Measurements from ENCODE around the gene IL4.

The IL4 gene

DNA sequence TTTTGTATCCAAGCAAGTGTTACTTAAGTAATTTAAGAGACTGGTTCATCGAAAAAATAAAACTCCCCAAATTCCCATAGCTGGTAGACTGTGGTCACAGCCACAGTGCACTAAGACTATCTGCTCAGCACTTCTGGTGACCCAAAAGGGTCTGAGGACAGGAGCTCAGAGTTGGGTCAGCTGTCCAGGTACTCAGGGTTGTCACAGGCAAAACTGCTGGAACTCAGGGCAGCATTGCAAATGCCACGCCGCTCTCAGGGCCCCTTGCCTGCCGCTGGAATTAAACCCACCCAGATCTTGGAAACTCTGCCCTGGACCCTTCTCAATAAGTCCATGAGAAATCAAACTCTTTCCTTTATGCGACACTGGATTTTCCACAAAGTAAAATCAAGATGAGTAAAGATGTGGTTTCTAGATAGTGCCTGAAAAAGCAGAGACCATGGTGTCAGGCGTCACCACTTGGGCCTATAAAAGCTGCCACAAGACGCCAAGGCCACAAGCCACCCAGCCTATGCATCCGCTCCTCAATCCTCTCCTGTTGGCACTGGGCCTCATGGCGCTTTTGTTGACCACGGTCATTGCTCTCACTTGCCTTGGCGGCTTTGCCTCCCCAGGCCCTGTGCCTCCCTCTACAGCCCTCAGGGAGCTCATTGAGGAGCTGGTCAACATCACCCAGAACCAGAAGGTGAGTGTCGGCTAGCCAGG, 16.0 kb upstream of the IL4 start, which contains the start of gene IL13:
Gene IL13, plus strand, starts transcription at position 498 of the 705 bp plus-strand sequence. Its CDS starts 14 bp downstream, at position 512.
- H3K4me3 ChIP-seq (ENCODE audit: low read depth, low read length) = no peak within 1 kb of the TSS

DNA sequence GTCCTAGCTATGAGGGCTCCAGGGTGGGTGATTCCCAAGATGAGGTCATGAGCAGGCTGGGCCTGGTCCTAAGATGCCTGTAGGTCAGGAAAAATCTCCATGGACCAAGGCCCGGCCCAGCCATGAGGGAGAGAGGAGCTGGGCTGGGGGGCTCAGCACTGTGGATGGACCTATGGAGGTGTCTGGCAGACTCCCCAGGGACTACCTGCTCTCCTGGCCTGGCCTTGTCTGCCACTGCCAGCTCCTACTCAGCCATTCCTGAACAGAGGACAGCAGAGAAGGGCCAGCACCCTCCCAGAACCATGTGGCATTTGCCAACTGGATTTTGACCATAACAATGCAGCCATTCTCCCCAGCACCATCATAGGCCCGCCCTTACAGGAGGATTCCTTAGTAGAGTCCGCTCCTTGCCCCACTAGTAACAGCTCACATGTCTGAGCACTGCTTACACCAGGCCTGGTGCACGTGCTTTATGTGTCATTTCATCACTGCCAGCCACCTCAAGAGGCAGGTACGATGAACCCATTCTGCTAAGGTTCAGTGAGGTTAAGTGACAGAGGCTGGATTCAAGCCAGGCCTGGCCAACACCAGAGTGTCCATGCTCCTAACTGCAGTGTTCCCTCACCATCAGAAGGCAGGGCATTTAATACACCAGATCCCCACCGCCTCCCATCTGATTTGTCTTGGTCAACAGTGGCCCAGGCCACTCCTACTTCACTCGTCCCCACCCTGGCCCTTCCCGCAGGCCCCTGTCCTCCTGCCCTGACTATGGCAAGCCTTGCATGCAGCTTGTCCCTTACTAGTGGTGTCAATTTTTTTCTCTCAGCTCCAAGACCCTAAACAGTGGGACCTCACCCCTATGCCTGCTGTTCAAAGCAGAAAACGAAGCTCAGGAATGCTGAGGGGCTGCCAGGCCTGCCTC, 15.1 kb upstream of the IL4 start:
- H3K4me3 ChIP-seq (ENCODE audit: low read depth, low read length) = no peak overlapping the region

DNA sequence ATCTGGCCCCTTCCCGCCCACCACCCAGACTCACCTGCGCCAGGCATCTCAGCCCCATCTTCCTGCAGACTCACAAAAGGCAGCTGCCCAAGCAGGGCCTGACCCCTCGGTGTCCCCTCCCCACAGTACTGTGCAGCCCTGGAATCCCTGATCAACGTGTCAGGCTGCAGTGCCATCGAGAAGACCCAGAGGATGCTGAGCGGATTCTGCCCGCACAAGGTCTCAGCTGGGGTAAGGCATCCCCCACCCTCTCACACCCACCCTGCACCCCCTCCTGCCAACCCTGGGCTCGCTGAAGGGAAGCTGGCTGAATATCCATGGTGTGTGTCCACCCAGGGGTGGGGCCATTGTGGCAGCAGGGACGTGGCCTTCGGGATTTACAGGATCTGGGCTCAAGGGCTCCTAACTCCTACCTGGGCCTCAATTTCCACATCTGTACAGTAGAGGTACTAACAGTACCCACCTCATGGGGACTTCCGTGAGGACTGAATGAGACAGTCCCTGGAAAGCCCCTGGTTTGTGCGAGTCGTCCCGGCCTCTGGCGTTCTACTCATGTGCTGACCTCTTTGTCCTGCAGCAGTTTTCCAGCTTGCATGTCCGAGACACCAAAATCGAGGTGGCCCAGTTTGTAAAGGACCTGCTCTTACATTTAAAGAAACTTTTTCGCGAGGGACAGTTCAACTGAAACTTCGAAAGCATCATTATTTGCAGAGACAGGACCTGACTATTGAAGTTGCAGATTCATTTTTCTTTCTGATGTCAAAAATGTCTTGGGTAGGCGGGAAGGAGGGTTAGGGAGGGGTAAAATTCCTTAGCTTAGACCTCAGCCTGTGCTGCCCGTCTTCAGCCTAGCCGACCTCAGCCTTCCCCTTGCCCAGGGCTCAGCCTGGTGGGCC, 13.9 kb upstream of the IL4 start:
- H3K4me3 ChIP-seq (ENCODE audit: low read depth, low read length) = no peak overlapping the region

DNA sequence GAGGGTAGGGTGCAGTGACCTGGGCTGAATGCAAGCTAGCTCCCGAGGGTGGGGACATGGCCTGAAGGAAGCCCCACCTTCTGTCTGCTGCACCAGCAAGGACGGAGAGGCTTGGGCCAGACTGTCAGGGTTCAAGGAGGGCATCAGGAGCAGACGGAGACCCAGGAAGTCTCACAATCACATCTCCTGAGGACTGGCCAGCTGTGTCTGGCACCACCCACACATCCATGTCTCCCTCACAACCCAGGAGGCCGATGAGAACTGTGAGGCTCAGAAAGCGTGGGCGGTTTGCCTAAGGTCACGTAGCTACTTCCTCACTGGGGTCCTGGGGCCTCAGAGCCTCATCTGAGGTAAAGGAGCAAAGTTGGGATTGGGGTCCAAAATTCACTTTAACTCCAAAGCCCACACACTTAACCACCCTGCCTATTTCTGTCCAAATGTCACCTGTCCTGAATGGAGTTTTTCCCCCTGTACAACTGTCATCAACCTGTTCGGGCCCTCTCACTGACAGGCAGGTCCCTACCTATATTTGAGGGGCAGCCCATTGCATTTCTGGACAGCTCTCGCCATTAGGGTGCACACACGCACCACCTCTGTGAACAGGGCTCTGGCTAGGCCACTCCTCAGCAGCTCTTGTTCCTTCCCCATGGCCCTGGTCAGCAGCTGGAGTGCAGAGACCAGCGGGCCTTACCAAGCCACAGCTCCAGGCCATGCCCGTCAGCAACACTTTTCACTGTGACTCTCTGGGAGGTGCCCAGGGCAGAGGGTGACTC, 12.4 kb upstream of the IL4 start:
- no peak overlapping the region for H3K4me3 ChIP-seq (ENCODE audit: low read depth, low read length)

DNA sequence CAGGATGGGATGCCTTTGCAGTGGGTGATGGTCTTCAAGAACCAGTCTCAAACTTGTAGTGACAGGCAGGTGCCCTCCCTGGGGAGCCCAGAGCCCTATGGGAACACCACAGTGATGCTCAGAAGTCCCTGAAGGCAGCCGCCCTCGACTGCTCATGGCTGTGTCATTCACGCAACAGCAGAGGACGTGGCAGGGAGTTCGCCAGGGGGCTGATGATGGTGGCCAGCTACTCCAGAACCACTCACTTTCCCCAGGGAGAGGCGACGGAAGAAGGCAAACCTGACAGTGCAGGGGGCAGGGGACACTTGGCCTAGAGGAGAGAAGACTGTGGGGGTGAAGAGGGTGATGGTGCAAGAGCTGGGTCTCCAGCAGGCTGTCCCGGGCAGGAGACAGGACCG, 11.8 kb upstream of the IL4 start:
- H3K4me3 ChIP-seq (ENCODE audit: low read depth, low read length) = no peak overlapping the region

DNA sequence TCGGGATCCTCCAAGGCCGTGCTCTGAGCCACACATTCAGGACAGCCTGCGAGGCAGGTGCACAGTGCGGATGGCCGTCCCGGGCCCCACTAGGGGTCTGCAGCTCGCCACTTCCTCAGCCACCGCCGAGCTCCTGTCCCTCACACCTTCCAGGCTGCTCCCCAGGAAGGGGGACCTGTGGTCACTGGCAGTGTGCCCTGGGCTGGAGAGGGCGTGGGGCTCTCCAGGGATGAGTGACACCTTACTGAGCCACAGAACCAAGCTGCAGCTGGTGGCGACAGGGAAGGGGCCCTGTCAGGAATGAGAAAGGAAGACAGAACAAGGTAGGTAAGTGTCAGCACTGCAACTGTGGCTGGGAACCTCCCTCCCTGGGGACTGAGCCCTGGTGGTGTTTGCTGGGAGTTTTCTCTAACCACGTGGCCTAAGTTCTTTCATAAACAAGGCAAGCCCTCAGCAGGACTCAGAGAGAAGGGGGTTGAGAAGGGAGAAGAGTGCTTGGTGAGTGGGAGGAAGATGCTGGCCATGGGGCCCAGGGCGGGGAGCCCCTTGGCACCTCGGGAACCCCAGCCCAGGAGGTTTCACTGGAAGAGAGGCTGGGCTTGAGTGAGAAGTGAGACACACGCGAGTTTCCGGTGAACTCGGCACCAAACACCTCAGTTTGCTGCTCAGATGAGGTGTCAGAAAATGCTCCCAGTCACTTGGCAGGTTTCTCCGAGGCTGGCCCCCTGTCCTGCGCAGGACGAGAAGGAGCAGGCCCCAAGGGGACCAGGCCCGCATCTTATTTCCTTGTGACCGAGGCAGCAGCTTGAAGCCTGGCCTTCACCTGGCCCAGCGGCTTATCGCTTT, 10.6 kb upstream of the IL4 start:
- H3K4me3 ChIP-seq (ENCODE audit: low read depth, low read length) = no peak overlapping the region

DNA sequence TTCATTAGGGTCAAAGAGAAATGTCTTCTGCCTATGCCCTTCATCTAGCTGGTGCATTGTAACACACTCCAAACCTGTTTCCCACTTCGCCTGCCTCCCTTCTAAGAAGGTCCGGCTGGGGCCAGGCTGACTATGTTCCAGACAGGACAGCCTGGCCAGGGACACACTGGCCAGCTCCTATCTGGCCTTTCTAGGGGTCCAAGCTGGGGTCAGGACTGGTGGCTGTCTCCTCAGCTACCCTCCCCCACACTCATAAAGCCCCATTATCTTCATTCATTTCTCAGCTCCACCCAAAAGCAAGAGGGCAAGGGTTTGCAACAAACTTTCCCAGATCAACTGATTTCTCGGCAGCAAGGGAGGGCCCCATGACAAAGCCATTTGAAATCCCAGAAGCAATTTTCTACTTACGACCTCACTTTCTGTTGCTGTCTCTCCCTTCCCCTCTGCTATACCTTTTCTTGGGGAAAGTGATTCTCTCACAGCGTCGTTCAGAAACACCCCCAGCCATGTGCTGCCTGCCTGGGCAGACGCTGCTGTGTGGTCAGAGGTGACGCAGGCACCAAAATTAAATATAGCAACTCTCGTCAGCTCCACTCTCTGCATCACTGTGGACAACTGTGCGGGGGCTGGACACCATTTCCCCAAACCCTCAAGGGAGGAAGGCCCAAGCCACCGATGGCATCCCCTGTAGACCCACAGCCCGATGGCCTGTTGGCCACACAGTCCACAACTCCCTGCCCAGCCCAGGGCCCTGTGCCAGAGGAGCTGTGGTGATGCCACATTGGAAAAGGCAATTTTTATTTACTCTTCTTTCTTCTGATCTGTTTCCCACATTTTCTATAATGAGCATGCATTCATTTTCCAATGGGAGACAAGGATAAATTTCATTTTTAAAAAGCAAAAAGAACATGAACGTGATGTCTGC, 9.8 kb upstream of the IL4 start:
- no peak overlapping the region for H3K4me3 ChIP-seq (ENCODE audit: low read depth, low read length)

DNA sequence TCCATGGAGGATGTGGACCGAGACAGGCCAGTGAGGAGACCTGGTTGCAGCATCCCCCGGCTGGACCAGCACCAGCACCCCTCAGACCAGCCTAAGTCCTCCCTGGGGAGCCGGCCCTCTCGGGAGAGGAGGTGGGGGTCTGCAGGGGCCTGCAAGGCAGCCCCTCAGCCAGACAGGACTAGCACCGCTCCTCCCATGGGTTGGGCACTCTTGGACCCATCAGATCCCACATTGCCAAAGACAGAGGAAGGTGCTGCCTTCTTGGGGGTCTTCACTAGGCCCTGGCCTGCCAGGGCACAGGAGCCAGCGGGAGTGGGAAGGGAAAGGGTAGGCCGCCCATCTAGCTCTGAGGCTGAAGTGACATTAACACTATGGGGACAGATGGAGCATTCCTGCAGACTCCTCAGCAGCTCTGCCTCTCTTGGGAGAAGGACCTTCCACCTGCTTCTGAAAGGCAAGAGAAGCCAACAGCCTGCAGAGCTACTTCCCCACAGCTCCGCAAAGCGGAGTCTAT, 9.0 kb upstream of the IL4 start:
- no peak overlapping the region for H3K4me3 ChIP-seq (ENCODE audit: low read depth, low read length)

DNA sequence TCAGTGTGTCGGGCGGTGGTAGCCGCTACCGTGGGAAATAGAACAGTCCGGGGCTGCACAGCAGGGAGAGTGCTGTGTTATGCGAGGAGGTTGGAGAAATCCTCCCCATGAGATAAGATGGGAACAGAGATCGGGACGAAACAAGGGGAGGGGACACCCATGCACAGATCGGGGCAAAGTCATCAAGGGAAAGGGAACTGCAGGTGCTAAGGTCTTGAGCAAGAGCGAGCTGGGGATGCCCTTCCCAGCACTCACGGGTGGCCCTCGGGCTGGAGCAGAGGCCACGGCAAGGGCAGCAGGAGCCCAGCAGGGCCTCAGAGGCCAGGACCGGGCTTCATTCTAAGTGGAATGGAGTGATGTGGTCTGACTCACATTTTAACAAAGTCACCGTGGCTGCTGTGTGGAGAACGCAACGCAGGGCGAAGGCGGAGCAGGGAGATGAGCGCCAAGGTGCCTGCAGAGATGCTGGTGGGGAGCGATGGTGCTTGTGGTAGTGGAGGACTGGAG, 8.2 kb upstream of the IL4 start:
- H3K4me3 ChIP-seq (ENCODE audit: low read depth, low read length) = no peak overlapping the region

DNA sequence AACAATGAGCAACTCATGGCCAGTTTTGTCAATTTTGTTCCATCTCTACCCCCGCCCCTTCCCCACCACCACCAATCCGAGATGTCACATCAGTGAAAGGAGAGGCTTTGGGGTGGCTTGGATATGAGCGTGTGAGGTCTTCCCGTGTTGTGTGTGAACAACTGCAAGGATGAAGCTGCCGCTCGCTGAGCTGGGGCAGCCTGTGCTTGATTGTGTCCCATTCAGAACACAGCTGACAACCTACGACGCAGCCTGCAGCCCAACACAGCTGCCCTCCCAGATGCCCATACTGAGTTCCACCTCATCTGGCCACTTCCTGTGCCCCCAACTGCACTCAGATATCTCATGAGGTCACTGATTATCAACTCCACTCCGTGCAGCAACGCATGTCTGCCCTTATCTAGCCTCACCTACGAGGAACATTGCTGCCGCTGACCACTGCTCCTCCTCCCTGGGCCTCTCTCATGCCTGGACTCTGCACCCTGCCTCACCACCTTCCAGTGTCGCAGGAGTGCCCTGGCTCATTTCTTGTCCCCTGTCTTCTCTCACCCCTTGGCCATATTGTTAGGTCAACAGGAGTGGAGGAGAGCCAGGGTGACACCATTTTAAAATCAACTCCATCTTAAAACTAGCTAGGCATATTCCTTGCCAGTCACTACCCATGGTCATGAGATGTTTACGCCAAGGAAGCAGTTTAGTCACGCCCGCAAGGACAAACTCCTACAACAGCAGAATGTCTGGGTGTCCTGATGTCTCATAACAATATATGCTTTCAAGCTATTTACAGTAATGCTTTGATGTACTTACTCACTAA, 7.3 kb upstream of the IL4 start:
- no peak overlapping the region for H3K4me3 ChIP-seq (ENCODE audit: low read depth, low read length)

DNA sequence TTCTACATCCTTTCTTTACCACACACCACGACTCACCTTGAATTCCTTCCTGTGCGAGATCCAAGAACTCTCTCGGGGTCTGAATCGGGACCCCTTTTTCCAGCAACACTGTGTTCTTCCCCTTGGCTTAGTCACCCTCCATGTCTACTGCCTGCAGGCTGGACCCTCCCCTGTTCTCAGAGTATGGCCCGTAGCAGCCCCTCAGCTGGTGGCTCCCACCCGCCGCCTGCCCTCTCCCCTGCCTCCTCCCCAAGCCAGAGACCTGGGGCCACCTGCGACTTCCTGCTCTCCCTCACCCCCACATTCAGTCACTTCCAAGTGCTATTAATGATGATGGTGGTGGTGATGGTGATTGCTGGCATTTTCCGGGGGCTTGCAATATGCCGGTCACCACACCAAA, 6.5 kb upstream of the IL4 start:
- H3K4me3 ChIP-seq (ENCODE audit: low read depth, low read length) = no peak overlapping the region

DNA sequence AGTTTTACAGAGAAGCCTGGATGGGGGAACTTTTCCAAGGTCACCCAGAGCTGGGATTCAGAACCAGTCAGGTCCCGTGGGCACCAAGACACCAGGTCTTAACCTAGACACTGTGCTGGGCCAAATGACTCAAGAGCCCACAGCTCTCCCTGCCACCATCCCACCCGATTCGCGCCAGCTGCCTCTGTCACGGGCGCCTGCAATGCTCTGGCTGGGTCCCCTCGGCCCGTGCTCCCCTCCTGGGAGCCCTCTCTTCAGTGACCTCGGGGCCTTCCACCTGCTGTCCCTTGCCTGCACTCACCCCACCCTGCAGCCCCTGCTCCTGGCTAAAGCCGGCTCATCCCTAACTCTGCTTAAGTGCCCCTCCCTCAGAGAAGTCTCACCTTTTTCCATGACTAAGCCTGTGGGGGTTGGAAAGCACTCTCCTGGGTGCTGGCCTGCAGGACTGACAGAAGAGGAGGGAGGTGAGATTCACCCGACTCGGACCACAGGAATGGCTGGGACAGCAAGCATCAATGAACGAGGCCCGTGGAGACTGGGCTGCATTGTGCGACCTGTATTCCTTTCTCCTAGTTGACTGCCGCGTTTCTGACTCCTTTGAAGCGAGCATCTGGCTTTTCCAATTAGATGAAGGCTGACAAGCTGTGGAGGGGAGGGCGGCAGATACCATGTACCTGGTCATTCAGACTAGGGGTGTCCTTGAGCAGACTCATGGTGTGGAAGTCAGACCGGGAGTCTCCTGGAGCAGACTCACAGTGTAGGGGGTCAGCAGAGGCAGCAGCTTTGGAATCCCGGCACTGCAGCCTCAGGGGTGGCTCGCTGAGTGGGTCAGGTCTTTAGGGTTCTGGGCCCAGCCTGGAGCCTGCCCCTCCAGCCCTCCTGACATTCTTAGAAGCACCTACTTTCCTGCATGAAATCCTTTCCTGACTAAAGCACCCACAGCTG, 5.8 kb upstream of the IL4 start:
- no peak overlapping the region for H3K4me3 ChIP-seq (ENCODE audit: low read depth, low read length)

DNA sequence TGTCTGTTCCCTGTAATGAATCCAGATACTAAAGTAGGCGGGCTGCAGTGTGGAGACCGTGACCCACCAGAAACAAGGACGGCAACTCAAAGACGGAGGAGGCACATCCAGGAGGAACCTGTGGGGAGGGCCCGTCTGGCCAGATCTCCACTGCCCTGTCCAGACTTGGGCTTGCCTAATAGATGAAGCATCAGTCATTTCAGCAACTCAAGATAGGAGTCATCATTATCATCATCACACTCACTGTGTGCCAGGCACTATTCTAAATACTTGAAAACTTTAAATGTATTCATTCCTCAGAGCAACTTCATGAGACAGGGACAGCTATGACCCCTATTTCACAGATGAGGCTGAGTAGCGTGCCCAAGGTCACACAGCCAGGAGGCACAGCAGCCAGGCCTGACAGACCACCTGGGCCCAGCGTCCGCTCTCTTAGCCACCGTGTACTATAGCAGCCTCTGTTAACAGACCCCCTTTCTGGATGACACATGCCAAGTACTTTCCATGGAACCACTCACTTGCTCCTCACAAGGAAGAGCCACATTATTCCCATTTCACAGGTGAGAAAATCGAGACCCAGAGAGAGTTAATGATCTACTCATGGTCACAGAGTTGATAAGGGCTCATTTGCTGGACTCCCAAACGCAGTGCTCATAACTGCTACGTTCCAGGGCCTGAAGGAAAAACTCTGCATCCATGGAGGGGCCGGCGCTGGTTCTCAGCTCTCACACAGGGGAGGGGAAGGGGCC, 4.9 kb upstream of the IL4 start:
- no peak overlapping the region for H3K4me3 ChIP-seq (ENCODE audit: low read depth, low read length)

DNA sequence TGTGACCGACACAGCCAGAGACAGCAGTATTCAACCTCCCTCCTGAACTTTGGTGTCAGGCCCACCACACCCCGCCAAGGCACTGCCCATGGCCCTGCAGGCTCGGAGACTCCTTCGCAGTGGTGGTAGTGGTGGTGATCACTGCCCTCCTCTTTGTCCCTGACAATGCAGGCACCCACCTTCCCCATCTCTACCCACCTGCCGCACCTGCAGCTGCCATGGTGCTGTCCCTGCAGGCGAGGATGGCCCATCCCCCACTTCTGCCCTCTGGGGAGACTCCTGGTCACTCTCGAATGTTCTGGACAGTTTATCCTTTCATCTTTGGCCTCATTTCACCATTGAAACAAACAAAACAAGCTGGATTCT, 4.4 kb upstream of the IL4 start:
- H3K4me3 ChIP-seq (ENCODE audit: low read depth, low read length) = no peak overlapping the region

Data from iPS-11a (cell line).